SIG-M5 treated with dmso at 0.1 percent for 504 hours (cell line): ENCODE results near the gene GCHFR.

ENCODE experiments used
- DNase-seq: peaks from one replicate; lab custom pipeline; 2025; ENCODE audit not compliant: unreplicated experiment; lab: John Stamatoyannopoulos, UW

GCHFR gene

DNA sequence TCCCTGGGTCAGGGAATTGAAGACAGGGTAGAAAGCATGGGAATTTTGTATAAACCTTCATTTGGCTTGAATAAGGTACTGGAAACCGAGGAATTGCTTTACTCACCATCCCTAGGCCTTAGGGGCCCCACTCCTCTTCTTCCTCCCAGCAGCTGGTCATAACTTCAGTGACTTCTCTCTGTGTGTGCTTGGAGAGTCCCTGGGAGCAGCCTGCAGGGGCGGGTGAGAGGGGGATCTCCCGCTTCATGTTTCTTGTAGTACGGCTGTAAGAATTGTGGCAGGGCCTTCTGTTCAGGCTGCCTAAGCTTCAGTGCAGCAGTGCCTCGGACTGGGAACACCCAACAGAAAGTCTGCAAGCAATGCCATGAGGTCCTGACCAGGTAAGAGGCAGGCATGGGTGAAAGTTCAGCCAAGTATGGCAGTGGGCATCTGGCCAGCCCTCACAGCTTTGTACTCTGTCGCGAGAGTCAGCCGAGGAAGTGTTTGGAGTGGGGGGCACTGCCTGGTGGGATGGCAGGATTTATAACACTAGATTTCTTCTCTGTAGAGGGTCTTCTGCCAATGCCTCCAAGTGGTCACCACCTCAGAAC is 45.1 kb downstream of the GCHFR start:
- no peak for DNase-seq

DNA sequence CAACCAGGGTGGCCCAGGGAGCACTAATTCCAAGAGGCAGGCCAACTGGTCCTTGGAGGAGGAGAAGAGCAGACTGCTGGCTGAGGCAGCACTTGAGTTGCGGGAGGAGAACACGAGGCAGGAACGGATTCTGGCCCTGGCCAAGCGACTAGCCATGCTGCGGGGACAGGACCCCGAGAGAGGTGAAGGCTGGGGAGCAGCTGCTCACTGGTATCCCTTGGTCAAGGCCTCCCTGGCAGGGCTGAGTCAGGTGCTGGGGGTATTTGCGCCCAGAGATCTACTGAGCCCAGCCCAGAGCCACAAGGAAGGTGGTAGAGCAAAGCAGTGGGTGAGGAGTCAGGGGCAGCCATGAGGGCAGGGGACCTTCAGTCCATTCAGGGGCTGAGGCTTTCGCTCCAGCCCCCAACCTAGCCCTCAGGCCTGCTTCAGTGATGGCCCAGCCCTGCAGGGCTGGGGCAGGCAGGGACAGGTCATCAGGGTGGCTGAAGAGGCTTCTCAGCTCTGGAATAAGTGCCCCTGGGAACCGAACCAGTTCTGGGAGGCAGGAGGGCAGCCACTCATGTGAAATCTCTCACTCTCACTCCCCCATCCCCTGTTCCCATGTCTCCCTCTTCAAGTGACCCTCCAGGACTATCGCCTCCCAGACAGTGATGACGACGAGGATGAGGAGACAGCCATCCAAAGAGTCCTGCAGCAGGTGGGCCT is 49.0 kb downstream of the GCHFR start:
- DNase-seq: no peak

DNA sequence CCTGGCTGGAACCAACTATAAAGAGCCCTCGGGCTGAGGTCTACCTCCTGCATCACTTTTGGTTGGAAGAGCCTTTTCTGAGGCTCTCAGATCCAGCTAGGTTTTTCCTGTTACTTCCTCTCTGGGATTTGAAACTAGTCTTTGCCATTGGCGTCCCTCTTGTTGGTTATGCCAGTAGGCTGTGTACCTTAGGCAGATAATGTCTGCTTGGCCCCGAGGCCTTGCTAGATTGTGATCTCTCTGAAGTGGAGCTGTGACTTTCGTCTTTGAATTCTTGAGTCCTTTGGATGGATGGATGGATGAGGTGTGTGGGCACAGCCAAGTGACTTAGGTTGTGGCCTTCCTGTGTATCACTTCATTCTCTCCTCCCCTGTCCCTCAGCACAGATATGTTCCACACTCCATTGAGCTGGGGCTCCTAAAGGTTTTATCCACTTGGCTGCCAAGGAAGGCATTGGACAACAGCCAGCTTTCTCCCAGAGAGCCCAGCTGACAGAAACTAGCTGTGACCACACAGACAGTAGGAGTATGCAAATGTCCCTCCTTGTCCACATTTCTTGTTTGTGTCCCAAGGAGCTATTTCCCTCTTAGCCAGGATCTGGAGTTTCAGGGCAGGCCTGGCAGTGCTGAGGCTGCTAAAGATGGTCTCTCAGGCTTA is 51.3 kb downstream of the GCHFR start:
- no peak for DNase-seq
